ENCODE results near the gene GHDC. TPM values are rescaled to one million over a fixed set of nuclear protein-coding genes. Genes with fewer than 3 reads are reported as not detected.

GHDC gene
- total and polyA plus RNA-seq, 10 donors = 22.0 to 122 (median 39.6) TPM

GRCh38 chr17:42185621-42185930 is 8.7 kb downstream of the GHDC start:
- H3K9me3 ChIP-seq = no peaks in the 10 kb centered on the region
- H3K36me3 ChIP-seq = peaks cover 0 to 13% (median under 1%) of the 10 kb centered on the region in 6 donors
- 82 to 96% (median 92%) methylated on average over 7 of the region's 7 CpGs for WGBS, 5 donors
- TF ChIP-seq POLR2AphosphoS5 (IDR thresholded peaks at IDR 0.05) = no peak
- no peak for TF ChIP-seq CTCF (IDR thresholded peaks at IDR 0.05 in 8 of 11, conservative IDR thresholded peaks at IDR 0.05 in 3 of 11)
- no peak for TF ChIP-seq POLR2A (IDR thresholded peaks at IDR 0.05)
- intact Hi-C loops (cut with DNase I; ENCODE audit: low total_unique reads) = loop anchor here (10.0 kb wide), 1 partner anchor 71 kb away; the partner anchor contains the start of gene DHX58
- no peak overlapping the region for H3K4me3 ChIP-seq
- no peak overlapping the region for H3K27ac ChIP-seq
- H3K4me1 ChIP-seq = peaks cover 24 to 83% (median 53%) of the 10 kb centered on the region in 6 donors
- H3K27me3 ChIP-seq (replicated peaks in 1 of 7) = peaks cover 0 to 19% (median 5%) of the 10 kb centered on the region in 7 donors
- DNase-seq = no peak

GRCh38 chr17:42184713-42185620 is 9.3 kb downstream of the GHDC start, which contains the start of gene HCRT:
Gene HCRT (minus strand): TSS chr17:42185452. CDS start chr17:42185365, 87 bp downstream.
- no peak for TF ChIP-seq CTCF (IDR thresholded peaks at IDR 0.05 in 8 of 11, conservative IDR thresholded peaks at IDR 0.05 in 3 of 11)
- no peak for TF ChIP-seq POLR2A (IDR thresholded peaks at IDR 0.05)
- no peak for TF ChIP-seq POLR2AphosphoS5 (IDR thresholded peaks at IDR 0.05)
- Histone ChIP-seq H3K36me3 (peaks cover 0 to 7% (median 0%) of the 10 kb centered on the region in 6 donors), H3K9me3 (no peaks in the 10 kb centered on the region), H3K27ac (peak within 1 kb of the TSS in 7 of 8 donors; percentile 80 to 92 (median 86)), H3K4me3 (peak within 1 kb of the TSS; percentile 36 to 81 (median 63)), H3K4me1 (peaks cover 29 to 83% (median 57%) of the 10 kb centered on the region in 6 donors), H3K27me3 (replicated peaks in 1 of 7) (peaks cover 0 to 25% (median 5%) of the 10 kb centered on the region in 7 donors)
- DNase-seq = no peak
- WGBS, 5 donors = 77 to 85% (median 82%) methylated on average over 11 of the region's 11 CpGs
- intact Hi-C loops (cut with DNase I; ENCODE audit: low total_unique reads) = loop anchor here (10.0 kb wide), 1 partner anchor 70 kb away; the partner anchor contains the start of gene DHX58

- DNase-seq = peak; percentile 95
- Histone ChIP-seq H3K4me3 (peak overlapping the region; percentile 36 to 81 (median 63)), H3K36me3 (no peaks in the 10 kb centered on the region), H3K27ac (peak overlapping the region; percentile 59 to 92 (median 85)), H3K9me3 (no peaks in the 10 kb centered on the region), H3K27me3 (replicated peaks in 1 of 7) (peaks cover 0 to 31% (median 5%) of the 10 kb centered on the region in 7 donors), H3K4me1 (peaks cover 26 to 83% (median 56%) of the 10 kb centered on the region in 6 donors)
- 4 to 10% (median 5%) methylated on average over 27 to 83 of the region's 83 CpGs for WGBS, 5 donors
- TF ChIP-seq POLR2A (IDR thresholded peaks at IDR 0.05) = peak in 1 of 3 donors; percentile 78
- TF ChIP-seq POLR2AphosphoS5 (IDR thresholded peaks at IDR 0.05) = peak; percentile 91
- peak; percentile 53 to 99 (median 97) for TF ChIP-seq CTCF (IDR thresholded peaks at IDR 0.05 in 8 of 11, conservative IDR thresholded peaks at IDR 0.05 in 3 of 11)
- intact Hi-C loops (cut with DNase I; ENCODE audit: low total_unique reads) = loop anchor here (10.0 kb wide), 1 partner anchor 69 kb away; the partner anchor contains the start of gene DHX58
Observed at GRCh38 chr17:42183741-42184711, 10.3 kb downstream of the GHDC start.
